GM12872 (cell line): ENCODE data around the gene ANKHD1.

Source experiments
- TF ChIP-seq, protein P1 (sequence below): IDR thresholded peaks from 3 replicates; pipeline ENCODE4 v1.5.1; 2011; ENCODE audit warnings: low read depth, mild to moderate bottlenecking, low read length, moderate library complexity; ENCODE audit not compliant: insufficient read depth

ANKHD1 gene

DNA sequence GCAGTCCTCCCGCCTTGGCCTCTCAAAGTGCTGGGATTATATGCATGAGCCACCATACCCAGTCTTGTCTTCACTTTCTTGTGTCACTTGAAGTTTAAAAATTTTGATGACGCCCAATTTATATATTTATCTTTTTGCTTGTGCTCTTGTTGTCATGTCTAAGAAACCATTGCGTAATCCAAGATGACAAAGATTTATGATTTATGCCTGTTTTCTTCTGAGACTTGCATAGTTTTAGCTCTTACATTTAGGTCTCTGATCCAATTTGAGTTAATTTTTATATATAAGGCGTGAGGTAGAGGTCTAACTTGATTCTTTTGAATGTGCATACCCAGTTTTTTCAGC is 18.6 kb downstream of the ANKHD1 start:
- TF ChIP-seq, protein P1, sequence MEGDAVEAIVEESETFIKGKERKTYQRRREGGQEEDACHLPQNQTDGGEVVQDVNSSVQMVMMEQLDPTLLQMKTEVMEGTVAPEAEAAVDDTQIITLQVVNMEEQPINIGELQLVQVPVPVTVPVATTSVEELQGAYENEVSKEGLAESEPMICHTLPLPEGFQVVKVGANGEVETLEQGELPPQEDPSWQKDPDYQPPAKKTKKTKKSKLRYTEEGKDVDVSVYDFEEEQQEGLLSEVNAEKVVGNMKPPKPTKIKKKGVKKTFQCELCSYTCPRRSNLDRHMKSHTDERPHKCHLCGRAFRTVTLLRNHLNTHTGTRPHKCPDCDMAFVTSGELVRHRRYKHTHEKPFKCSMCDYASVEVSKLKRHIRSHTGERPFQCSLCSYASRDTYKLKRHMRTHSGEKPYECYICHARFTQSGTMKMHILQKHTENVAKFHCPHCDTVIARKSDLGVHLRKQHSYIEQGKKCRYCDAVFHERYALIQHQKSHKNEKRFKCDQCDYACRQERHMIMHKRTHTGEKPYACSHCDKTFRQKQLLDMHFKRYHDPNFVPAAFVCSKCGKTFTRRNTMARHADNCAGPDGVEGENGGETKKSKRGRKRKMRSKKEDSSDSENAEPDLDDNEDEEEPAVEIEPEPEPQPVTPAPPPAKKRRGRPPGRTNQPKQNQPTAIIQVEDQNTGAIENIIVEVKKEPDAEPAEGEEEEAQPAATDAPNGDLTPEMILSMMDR: no peak

- TF ChIP-seq, protein P1: no peak
Measured at GRCh38 chr5:140420665-140421361, 19.2 kb downstream of the ANKHD1 start.

GRCh38 chr5:140423609-140424008 is 22.0 kb downstream of the ANKHD1 start:
- TF ChIP-seq, protein P1: no peak

- TF ChIP-seq, protein P1: no peak
Measured at GRCh38 chr5:140424135-140424534, 22.5 kb downstream of the ANKHD1 start.

DNA sequence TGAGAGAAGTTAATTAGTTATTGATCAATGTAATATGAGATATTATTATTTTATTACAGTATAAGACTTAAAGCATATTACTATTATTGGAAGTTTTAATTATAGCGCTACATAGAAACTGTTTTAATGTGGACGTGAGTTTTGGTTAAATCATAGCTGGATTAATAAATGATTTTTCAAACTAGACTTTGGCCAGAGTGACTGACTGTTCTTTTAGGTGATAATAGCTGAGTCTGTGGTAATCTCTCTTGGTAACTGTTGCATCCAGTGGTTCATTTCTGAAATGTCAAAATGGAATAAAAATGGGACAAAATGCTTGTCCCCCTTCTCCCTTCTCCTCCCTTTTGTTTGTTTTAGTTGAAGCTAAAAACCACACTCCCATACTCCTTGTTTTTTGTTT is 28.1 kb downstream of the ANKHD1 start:
- TF ChIP-seq, protein P1: no peak

DNA sequence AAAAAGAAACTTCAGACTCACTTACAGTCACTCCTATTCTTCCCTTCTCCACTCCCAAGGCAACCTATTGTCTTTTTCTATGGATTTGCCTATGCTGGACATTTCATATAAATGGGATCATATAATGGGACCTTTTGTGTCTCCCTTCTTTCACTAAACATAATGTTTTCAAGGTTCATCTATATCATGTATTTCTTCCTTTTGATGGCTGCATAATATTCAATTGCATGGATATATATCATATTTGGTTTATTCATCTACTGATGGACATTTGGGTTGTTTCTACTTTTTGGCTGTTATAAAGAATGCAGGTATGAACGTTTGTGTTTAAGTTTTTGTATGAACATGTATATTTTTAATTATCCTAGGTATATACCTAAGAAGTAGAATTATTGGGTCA is 30.6 kb downstream of the ANKHD1 start:
- TF ChIP-seq, protein P1: no peak

- TF ChIP-seq, protein P1: no peak
Measured at GRCh38 chr5:140432916-140433315, 31.3 kb downstream of the ANKHD1 start.
